HepG2 (cell line): ENCODE measurements around the gene SORL1-AS1.
A peak's percentile ranks its signal among the peaks of the same experiment; 100 is the strongest.

Experiments
- HNRNPL ChIP-seq: fragments of 200-400 bp; formaldehyde crosslinking; IDR thresholded peaks from 2 replicates; pipeline ENCODE4 v1.6.1; 2017; ENCODE audit warnings: mild to moderate bottlenecking, low read depth, low read length
- MEIS1 ChIP-seq: sonication (generic); formaldehyde crosslinking; IDR thresholded peaks from 2 replicates; pipeline ENCODE4 v1.9.0; 2021; ENCODE audit warnings: mild to moderate bottlenecking, missing genetic modification reagents, moderate library complexity, borderline replicate concordance
- NONO ChIP-seq, 2 experiments: fragments of 450-650 bp in 1 of 2; sonication (generic) in 1 of 2; formaldehyde crosslinking in 1 of 2; IDR thresholded peaks in 1 of 2; conservative IDR thresholded peaks in 1 of 2; 2 replicates each; pipeline versions ENCODE4 v1.6.1 to v1.8.0; 2017 to 2022; ENCODE audit warnings: mild to moderate bottlenecking in 1 of 2, missing genetic modification reagents in 1 of 2, moderate library complexity in 1 of 2
- REL ChIP-seq: sonication (generic); formaldehyde crosslinking; conservative IDR thresholded peaks from 2 replicates; pipeline ENCODE4 v1.8.0; 2022; ENCODE audit warnings: mild to moderate bottlenecking, missing genetic modification reagents, moderate library complexity
- SIN3A ChIP-seq: IDR thresholded peaks from 2 replicates; pipeline ENCODE4 v1.6.1; 2011; ENCODE audit warnings: low read depth, mild to moderate bottlenecking, control low read depth, low read length, borderline replicate concordance
- TCF7L2 ChIP-seq: IDR thresholded peaks from 2 replicates; pipeline ENCODE4 v1.6.1; 2011; ENCODE audit warnings: mild to moderate bottlenecking, low read depth, low read length, moderate library complexity
- TGIF2 ChIP-seq: IDR thresholded peaks from 2 replicates; pipeline ENCODE4 v1.6.1; 2016; ENCODE audit warnings: control low read depth, missing compliant biosample characterization
- ZNF224 ChIP-seq: sonication (generic); formaldehyde crosslinking; IDR thresholded peaks from 2 replicates; pipeline ENCODE4 v1.5.0; 2020; ENCODE audit warnings: mild to moderate bottlenecking, missing genetic modification reagents
- ZNF317 ChIP-seq: sonication (generic); formaldehyde crosslinking; IDR thresholded peaks from 2 replicates; pipeline ENCODE4 v1.5.0; 2020; ENCODE audit warnings: mild to moderate bottlenecking, missing genetic modification reagents
- ZNF329 ChIP-seq: sonication (generic); formaldehyde crosslinking; IDR thresholded peaks from 2 replicates; pipeline ENCODE4 v1.9.0; 2021; ENCODE audit warnings: low read depth, mild to moderate bottlenecking, missing genetic modification reagents
- ZNF382 ChIP-seq: sonication (generic); formaldehyde crosslinking; IDR thresholded peaks from 2 replicates; pipeline ENCODE4 v1.5.0; 2020; ENCODE audit warnings: missing genetic modification reagents, mild to moderate bottlenecking, borderline replicate concordance
- ZNF572 ChIP-seq: sonication (generic); formaldehyde crosslinking; IDR thresholded peaks from 2 replicates; pipeline ENCODE4 v1.5.1; 2020; ENCODE audit warnings: mild to moderate bottlenecking, missing genetic modification reagents
- ZNF709 ChIP-seq: sonication (generic); formaldehyde crosslinking; IDR thresholded peaks from 2 replicates; pipeline ENCODE4 v1.5.0; 2020; ENCODE audit warnings: mild to moderate bottlenecking, missing genetic modification reagents
- TF ChIP-seq, protein P1 (sequence below): sonication (generic); formaldehyde crosslinking; IDR thresholded peaks from 2 replicates; pipeline ENCODE4 v1.8.1; 2023; ENCODE audit warnings: mild to moderate bottlenecking, missing genetic modification reagents
- TF ChIP-seq, protein P2 (sequence below): sonication (generic); formaldehyde crosslinking; IDR thresholded peaks from 2 replicates; pipeline ENCODE4 v1.5.0; 2020; ENCODE audit warnings: mild to moderate bottlenecking, missing genetic modification reagents, borderline replicate concordance
- TF ChIP-seq, protein P3 (sequence below): sonication (generic); formaldehyde crosslinking; IDR thresholded peaks from 2 replicates; pipeline ENCODE4 v1.5.0; 2020; ENCODE audit warnings: missing genetic modification reagents
- TF ChIP-seq, protein P4 (sequence below): sonication (generic); formaldehyde crosslinking; IDR thresholded peaks from 2 replicates; pipeline ENCODE4 v1.5.0; 2020; ENCODE audit warnings: missing genetic modification reagents
- TF ChIP-seq, protein P5 (sequence below): sonication (generic); formaldehyde crosslinking; conservative IDR thresholded peaks from 2 replicates; pipeline ENCODE4 v1.4.0; 2020; ENCODE audit warnings: mild to moderate bottlenecking, missing genetic modification reagents, moderate library complexity

Gene SORL1-AS1

DNA sequence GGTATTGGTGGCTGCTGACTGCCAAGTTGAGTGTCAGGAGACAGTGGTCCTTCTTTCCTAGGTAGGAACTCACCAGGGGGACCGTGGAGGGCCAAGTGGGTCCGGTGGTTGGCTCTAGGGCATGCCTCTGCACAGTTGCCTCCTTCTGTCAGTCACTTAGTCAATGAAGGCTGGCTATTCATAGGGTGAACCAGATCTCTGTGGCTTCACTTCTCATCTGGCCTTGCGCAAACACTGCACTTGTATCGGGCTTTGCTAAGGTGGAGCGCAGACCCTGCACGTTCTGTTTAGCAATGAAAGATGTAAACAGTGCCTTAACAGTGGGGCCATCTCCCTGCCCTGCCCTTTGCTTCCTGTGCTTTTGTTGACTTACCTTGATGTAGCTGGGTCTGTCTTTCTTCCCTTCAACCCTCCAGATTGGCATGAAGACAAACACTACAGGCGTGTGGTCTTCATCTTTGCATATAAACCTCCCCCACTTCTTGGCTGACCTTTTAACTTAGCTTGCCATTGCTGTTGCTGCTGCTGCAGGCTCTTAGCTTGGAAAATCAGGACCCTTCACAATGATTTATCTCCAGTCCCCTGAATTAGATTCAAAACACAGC is 6.7 kb upstream of the SORL1-AS1 start (continued):
- TF ChIP-seq, protein P1, sequence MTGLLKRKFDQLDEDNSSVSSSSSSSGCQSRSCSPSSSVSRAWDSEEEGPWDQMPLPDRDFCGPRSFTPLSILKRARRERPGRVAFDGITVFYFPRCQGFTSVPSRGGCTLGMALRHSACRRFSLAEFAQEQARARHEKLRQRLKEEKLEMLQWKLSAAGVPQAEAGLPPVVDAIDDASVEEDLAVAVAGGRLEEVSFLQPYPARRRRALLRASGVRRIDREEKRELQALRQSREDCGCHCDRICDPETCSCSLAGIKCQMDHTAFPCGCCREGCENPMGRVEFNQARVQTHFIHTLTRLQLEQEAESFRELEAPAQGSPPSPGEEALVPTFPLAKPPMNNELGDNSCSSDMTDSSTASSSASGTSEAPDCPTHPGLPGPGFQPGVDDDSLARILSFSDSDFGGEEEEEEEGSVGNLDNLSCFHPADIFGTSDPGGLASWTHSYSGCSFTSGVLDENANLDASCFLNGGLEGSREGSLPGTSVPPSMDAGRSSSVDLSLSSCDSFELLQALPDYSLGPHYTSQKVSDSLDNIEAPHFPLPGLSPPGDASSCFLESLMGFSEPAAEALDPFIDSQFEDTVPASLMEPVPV = peak; percentile 98
- TF ChIP-seq, protein P2, sequence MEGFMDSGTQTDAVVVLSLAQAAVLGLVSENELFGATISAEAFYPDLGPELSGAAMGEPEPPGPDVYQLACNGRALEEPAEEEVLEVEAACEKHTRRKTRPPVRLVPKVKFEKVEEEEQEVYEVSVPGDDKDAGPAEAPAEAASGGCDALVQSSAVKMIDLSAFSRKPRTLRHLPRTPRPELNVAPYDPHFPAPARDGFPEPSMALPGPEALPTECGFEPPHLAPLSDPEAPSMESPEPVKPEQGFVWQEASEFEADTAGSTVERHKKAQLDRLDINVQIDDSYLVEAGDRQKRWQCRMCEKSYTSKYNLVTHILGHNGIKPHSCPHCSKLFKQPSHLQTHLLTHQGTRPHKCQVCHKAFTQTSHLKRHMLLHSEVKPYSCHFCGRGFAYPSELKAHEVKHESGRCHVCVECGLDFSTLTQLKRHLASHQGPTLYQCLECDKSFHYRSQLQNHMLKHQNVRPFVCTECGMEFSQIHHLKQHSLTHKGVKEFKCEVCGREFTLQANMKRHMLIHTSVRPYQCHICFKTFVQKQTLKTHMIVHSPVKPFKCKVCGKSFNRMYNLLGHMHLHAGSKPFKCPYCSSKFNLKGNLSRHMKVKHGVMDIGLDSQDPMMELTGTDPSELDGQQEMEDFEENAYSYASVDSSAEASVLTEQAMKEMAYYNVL (CRISPR knock-in tag) = peak; percentile 97
- TF ChIP-seq TGIF2 = peak; percentile 42; the same call in 1 of the 2 replicates
- TF ChIP-seq, protein P3, sequence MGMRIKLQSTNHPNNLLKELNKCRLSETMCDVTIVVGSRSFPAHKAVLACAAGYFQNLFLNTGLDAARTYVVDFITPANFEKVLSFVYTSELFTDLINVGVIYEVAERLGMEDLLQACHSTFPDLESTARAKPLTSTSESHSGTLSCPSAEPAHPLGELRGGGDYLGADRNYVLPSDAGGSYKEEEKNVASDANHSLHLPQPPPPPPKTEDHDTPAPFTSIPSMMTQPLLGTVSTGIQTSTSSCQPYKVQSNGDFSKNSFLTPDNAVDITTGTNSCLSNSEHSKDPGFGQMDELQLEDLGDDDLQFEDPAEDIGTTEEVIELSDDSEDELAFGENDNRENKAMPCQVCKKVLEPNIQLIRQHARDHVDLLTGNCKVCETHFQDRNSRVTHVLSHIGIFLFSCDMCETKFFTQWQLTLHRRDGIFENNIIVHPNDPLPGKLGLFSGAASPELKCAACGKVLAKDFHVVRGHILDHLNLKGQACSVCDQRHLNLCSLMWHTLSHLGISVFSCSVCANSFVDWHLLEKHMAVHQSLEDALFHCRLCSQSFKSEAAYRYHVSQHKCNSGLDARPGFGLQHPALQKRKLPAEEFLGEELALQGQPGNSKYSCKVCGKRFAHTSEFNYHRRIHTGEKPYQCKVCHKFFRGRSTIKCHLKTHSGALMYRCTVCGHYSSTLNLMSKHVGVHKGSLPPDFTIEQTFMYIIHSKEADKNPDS = peak; percentile 94
- TF ChIP-seq ZNF317 = 0 out of 2 replicates have a peak, but pooled peaks have one; percentile 32
- TF ChIP-seq, protein P4, sequence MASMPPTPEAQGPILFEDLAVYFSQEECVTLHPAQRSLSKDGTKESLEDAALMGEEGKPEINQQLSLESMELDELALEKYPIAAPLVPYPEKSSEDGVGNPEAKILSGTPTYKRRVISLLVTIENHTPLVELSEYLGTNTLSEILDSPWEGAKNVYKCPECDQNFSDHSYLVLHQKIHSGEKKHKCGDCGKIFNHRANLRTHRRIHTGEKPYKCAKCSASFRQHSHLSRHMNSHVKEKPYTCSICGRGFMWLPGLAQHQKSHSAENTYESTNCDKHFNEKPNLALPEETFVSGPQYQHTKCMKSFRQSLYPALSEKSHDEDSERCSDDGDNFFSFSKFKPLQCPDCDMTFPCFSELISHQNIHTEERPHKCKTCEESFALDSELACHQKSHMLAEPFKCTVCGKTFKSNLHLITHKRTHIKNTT = no peak
- TF ChIP-seq ZNF224 (CRISPR knock-in tag) = no peak; the same call in 1 of the 2 replicates
- TF ChIP-seq, protein P5, sequence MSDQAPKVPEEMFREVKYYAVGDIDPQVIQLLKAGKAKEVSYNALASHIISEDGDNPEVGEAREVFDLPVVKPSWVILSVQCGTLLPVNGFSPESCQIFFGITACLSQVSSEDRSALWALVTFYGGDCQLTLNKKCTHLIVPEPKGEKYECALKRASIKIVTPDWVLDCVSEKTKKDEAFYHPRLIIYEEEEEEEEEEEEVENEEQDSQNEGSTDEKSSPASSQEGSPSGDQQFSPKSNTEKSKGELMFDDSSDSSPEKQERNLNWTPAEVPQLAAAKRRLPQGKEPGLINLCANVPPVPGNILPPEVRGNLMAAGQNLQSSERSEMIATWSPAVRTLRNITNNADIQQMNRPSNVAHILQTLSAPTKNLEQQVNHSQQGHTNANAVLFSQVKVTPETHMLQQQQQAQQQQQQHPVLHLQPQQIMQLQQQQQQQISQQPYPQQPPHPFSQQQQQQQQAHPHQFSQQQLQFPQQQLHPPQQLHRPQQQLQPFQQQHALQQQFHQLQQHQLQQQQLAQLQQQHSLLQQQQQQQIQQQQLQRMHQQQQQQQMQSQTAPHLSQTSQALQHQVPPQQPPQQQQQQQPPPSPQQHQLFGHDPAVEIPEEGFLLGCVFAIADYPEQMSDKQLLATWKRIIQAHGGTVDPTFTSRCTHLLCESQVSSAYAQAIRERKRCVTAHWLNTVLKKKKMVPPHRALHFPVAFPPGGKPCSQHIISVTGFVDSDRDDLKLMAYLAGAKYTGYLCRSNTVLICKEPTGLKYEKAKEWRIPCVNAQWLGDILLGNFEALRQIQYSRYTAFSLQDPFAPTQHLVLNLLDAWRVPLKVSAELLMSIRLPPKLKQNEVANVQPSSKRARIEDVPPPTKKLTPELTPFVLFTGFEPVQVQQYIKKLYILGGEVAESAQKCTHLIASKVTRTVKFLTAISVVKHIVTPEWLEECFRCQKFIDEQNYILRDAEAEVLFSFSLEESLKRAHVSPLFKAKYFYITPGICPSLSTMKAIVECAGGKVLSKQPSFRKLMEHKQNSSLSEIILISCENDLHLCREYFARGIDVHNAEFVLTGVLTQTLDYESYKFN (CRISPR knock-in tag) = peak; percentile 99
- TF ChIP-seq REL (CRISPR knock-in tag) = no peak
- peak; percentile 85; the same call in 1 of the 2 replicates for TF ChIP-seq MEIS1 (CRISPR knock-in tag)
- no peak for TF ChIP-seq HNRNPL
- no peak for TF ChIP-seq ZNF382 (CRISPR knock-in tag)
- TF ChIP-seq TCF7L2 = peak; percentile 37; the same call in 1 of the 2 replicates
- TF ChIP-seq ZNF329 (CRISPR knock-in tag) = peak; percentile 83; the same call in 1 of the 2 replicates
- TF ChIP-seq NONO (IDR thresholded peaks at IDR 0.05) = no peak
- peak; percentile 79 for TF ChIP-seq NONO (CRISPR knock-in tag; conservative IDR thresholded peaks at IDR 0.05)
- peak; percentile 94 for TF ChIP-seq SIN3A
- no peak for TF ChIP-seq ZNF572 (CRISPR knock-in tag)
- peak; percentile 84; the same call in 1 of the 2 replicates for TF ChIP-seq ZNF709 (CRISPR knock-in tag)
